Testis (tissue), 2 donors: Measurements from ENCODE around the gene SLC24A3.
A peak's percentile ranks its signal among the peaks of the same experiment; 100 is the strongest.

Experiments
- CTCF ChIP-seq, 3 experiments: fragments of 450-650 bp in 2 of 3; fragments of 200-600 bp in 1 of 3; sonication (generic) in 1 of 3; IDR thresholded peaks; one replicate each; pipeline ENCODE4 v1.5.1; 2016 to 2019; ENCODE audit warnings: antibody characterized with exemption in 3 of 3, mild to moderate bottlenecking in 2 of 3, moderate library complexity in 1 of 3
- POLR2A ChIP-seq: fragments of 450-650 bp; IDR thresholded peaks from one replicate; pipeline ENCODE4 v1.6.1; 2017; ENCODE audit warnings: antibody characterized with exemption, mild to moderate bottlenecking, moderate library complexity

- TF ChIP-seq CTCF (IDR thresholded peaks at IDR 0.05) = peak; percentile 75 to 98 (median 90)
- TF ChIP-seq POLR2A = no peak
Measured at GRCh38 chr20:19692685-19693119, 480.3 kb downstream of the SLC24A3 start.
